K562 (cell line): Measurements from ENCODE around the gene KYAT1.

Experiments used
- CREB1 ChIP-seq, 2 experiments: sonication (generic) in 1 of 2; formaldehyde crosslinking in 1 of 2; IDR thresholded peaks; 2 replicates each; pipeline versions ENCODE4 v1.6.1 to v1.8.0; 2012 to 2022; ENCODE audit warnings: inconsistent platforms in 1 of 2, mild to moderate bottlenecking in 1 of 2, missing genetic modification reagents in 1 of 2, moderate library complexity in 1 of 2
- MAZ ChIP-seq, 2 experiments: fragments of 450-650 bp in 1 of 2; sonication (generic) in 1 of 2; formaldehyde crosslinking; IDR thresholded peaks in 1 of 2; conservative IDR thresholded peaks in 1 of 2; 2 replicates each; pipeline versions ENCODE4 v1.4.0 to v1.5.0; 2020; ENCODE audit warnings: mild to moderate bottlenecking in 1 of 2, missing genetic modification reagents in 1 of 2
- POLR2A ChIP-seq: fragments of 450-650 bp; conservative IDR thresholded peaks from 2 replicates; pipeline ENCODE4 v1.6.1; 2016
- POLR2AphosphoS5 ChIP-seq: IDR thresholded peaks from 2 replicates; pipeline ENCODE4 v1.6.1; 2011; ENCODE audit warnings: mild to moderate bottlenecking, low read depth, low read length, moderate library complexity; ENCODE audit not compliant: control insufficient read depth, insufficient read depth
- RAD21 ChIP-seq, 2 experiments: fragments of 250-450 bp in 1 of 2; fragments of 450-650 bp in 1 of 2; sonication (Bioruptor Pico) in 1 of 2; formaldehyde crosslinking in 1 of 2; IDR thresholded peaks in 1 of 2; conservative IDR thresholded peaks in 1 of 2; 2 replicates each; pipeline versions ENCODE4 v1.4.0 to v1.8.0; 2020 to 2022; ENCODE audit warnings: mild to moderate bottlenecking in 2 of 2, moderate library complexity in 1 of 2
- RBM22 ChIP-seq: fragments of 200-400 bp; formaldehyde crosslinking; IDR thresholded peaks from 2 replicates; pipeline ENCODE4 v1.6.1; 2018; ENCODE audit warnings: low read length, low read depth; ENCODE audit not compliant: poor library complexity, severe bottlenecking
- SIRT6 ChIP-seq: IDR thresholded peaks from one replicate; pipeline ENCODE4 v1.6.1; 2012; ENCODE audit warnings: low read depth, mild to moderate bottlenecking, control low read depth, inconsistent platforms, low read length, moderate library complexity
- SNRNP70 ChIP-seq: fragments of 200-400 bp; formaldehyde crosslinking; optimal IDR thresholded peaks from 2 replicates; pipeline ENCODE3; 2017; ENCODE audit warnings: low read depth, low read length
- STAT5A ChIP-seq: IDR thresholded peaks from 2 replicates; pipeline ENCODE4 v1.6.1; 2012; ENCODE audit warnings: low read length, inconsistent platforms, borderline replicate concordance
- TF ChIP-seq, protein P1 (sequence below): sonication (generic); formaldehyde crosslinking; IDR thresholded peaks from 2 replicates; pipeline ENCODE4 v1.8.0; 2022; ENCODE audit warnings: missing genetic modification reagents, mild to moderate bottlenecking, borderline replicate concordance

DNA sequence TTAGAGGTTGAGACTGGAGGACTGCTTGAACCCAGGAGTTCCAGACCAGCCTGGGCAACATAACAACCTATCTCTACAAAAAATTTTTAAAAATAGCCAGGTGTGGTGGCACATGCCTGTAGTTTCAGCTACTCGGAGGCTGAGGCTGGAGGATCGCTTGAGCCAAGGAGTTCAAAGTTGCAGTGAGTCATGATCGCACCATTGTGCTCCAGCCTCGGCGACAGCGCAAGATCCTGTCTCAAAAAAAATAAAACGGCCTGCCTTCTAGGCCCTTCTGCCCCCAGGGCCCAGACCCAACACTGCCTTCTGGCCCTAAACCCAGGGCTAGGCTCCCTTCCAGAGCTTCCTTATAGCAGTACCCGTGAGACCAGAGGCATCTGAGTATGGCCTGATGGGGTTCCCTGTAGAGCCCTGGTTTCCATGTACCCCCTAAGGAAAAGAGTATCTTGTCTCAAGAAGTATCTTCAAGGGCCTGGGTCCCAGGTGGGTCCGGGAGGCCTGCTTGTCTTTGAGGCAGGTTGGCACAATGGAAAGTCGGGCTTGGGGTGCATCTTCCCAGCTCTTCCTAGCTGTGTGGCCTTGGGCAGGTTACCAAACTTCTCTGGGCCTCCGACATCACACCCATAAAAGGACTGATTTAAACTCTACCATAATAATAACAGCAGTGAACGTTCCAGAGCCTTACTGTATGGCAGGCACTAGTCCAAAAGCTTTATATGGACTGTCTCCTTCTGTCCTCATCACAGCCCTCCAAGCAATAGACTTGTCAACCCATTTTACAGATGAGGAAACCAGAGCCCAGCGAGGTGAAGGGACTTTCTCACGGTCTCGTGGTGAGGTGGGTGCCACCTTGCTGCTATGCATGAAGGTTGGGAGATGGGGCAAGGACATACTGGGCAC, 9.8 kb upstream of the KYAT1 start:
- TF ChIP-seq, protein P1, sequence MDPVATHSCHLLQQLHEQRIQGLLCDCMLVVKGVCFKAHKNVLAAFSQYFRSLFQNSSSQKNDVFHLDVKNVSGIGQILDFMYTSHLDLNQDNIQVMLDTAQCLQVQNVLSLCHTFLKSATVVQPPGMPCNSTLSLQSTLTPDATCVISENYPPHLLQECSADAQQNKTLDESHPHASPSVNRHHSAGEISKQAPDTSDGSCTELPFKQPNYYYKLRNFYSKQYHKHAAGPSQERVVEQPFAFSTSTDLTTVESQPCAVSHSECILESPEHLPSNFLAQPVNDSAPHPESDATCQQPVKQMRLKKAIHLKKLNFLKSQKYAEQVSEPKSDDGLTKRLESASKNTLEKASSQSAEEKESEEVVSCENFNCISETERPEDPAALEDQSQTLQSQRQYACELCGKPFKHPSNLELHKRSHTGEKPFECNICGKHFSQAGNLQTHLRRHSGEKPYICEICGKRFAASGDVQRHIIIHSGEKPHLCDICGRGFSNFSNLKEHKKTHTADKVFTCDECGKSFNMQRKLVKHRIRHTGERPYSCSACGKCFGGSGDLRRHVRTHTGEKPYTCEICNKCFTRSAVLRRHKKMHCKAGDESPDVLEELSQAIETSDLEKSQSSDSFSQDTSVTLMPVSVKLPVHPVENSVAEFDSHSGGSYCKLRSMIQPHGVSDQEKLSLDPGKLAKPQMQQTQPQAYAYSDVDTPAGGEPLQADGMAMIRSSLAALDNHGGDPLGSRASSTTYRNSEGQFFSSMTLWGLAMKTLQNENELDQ (CRISPR knock-in tag), result no peak
- no peak for TF ChIP-seq POLR2A
- no peak for TF ChIP-seq RAD21 (CRISPR knock-in tag; conservative IDR thresholded peaks at IDR 0.05 in 1 of 2, IDR thresholded peaks at IDR 0.05 in 1 of 2)
- no peak for TF ChIP-seq CREB1 (IDR thresholded peaks at IDR 0.05)
- no peak for TF ChIP-seq CREB1 (CRISPR knock-in tag; IDR thresholded peaks at IDR 0.05)
- no peak for TF ChIP-seq RBM22
- TF ChIP-seq SNRNP70, result no peak
- no peak for TF ChIP-seq STAT5A
- TF ChIP-seq MAZ (CRISPR knock-in tag; conservative IDR thresholded peaks at IDR 0.05 in 1 of 2, IDR thresholded peaks at IDR 0.05 in 1 of 2), result no peak
- no peak for TF ChIP-seq POLR2AphosphoS5
- no peak for TF ChIP-seq SIRT6
